H54 (cell line): ENCODE results near the gene AAMDC.
A peak's percentile ranks its signal among the peaks of the same experiment; 100 is the strongest.

Source experiments
- DNase-seq: peaks from one replicate; pipeline ENCODE4 v3.0.0; 2011; ENCODE audit warnings: low spot score, mixed read lengths; ENCODE audit not compliant: insufficient read length
- FAIRE-seq: peaks from 3 replicates; lab custom pipeline; 2011; peaks lifted over from hg19 to GRCh38; lab: Jason Lieb, UNC
- POLR2A ChIP-seq: IDR thresholded peaks from 2 replicates; pipeline ENCODE4 v1.6.1; 2011; ENCODE audit warnings: low read depth, mild to moderate bottlenecking, low read length

AAMDC gene

GRCh38 chr11:77820565-77821348 lies at the start of gene AAMDC, which contains the start of gene RSF1:
TSS of gene AAMDC (plus strand) at chr11:77821144. CDS start at chr11:77842497, 21,353 bp downstream.
TSS of gene RSF1 (minus strand) at chr11:77820722. CDS start at chr11:77820714, 8 bp downstream.
- FAIRE-seq: peak; percentile 71
- peak; percentile 98 for TF ChIP-seq POLR2A
- DNase-seq: peak; percentile 81

- TF ChIP-seq POLR2A: no peak
- DNase-seq: no peak
- no peak for FAIRE-seq
These were observed 45.0 kb upstream of the AAMDC start for GRCh38 chr11:77775936-77776335.

GRCh38 chr11:77776455-77776854 lies 44.5 kb upstream of the AAMDC start:
- no peak for FAIRE-seq
- no peak for TF ChIP-seq POLR2A
- no peak for DNase-seq

GRCh38 chr11:77778118-77778517 lies 42.8 kb upstream of the AAMDC start:
- DNase-seq (no peak), FAIRE-seq (no peak)
- TF ChIP-seq POLR2A: no peak

- DNase-seq: no peak
- no peak for TF ChIP-seq POLR2A
- no peak for FAIRE-seq
These were observed 42.4 kb upstream of the AAMDC start for GRCh38 chr11:77778549-77778948.

GRCh38 chr11:77779935-77780334 lies 41.0 kb upstream of the AAMDC start:
- no peak for DNase-seq
- TF ChIP-seq POLR2A: no peak
- peak; percentile 23 for FAIRE-seq

- DNase-seq (no peak), FAIRE-seq (no peak)
- TF ChIP-seq POLR2A: no peak
These were observed 37.9 kb upstream of the AAMDC start for GRCh38 chr11:77783025-77783424.

- no peak for TF ChIP-seq POLR2A
- DNase-seq (no peak), FAIRE-seq (peak; percentile 57)
These were observed 36.4 kb upstream of the AAMDC start for GRCh38 chr11:77784572-77784971.

GRCh38 chr11:77789061-77789730 lies 31.7 kb upstream of the AAMDC start:
- no peak for TF ChIP-seq POLR2A
- no peak for FAIRE-seq
- DNase-seq: no peak

GRCh38 chr11:77789731-77790476 lies 31.0 kb upstream of the AAMDC start:
- no peak for DNase-seq
- TF ChIP-seq POLR2A: no peak
- no peak for FAIRE-seq

GRCh38 chr11:77791301-77791700 lies 29.6 kb upstream of the AAMDC start:
- no peak for TF ChIP-seq POLR2A
- FAIRE-seq (no peak), DNase-seq (no peak)

GRCh38 chr11:77793972-77794371 lies 27.0 kb upstream of the AAMDC start:
- no peak for FAIRE-seq
- no peak for DNase-seq
- no peak for TF ChIP-seq POLR2A

GRCh38 chr11:77799338-77799737 lies 21.6 kb upstream of the AAMDC start:
- DNase-seq (no peak), FAIRE-seq (no peak)
- TF ChIP-seq POLR2A: no peak

GRCh38 chr11:77800449-77800848 lies 20.5 kb upstream of the AAMDC start:
- no peak for TF ChIP-seq POLR2A
- no peak for DNase-seq
- no peak for FAIRE-seq
